ENCODE data around the gene PHETA1.

GRCh38 chr12:111390910-111391309 is 22.0 kb upstream of the PHETA1 start:
- TF ChIP-seq EP300 (IDR thresholded peaks at IDR 0.05) = no peak
- TF ChIP-seq CTCF (IDR thresholded peaks at IDR 0.05) = no peak
